ENCODE measurements around the gene PCDHGB6.

The PCDHGB6 gene

DNA sequence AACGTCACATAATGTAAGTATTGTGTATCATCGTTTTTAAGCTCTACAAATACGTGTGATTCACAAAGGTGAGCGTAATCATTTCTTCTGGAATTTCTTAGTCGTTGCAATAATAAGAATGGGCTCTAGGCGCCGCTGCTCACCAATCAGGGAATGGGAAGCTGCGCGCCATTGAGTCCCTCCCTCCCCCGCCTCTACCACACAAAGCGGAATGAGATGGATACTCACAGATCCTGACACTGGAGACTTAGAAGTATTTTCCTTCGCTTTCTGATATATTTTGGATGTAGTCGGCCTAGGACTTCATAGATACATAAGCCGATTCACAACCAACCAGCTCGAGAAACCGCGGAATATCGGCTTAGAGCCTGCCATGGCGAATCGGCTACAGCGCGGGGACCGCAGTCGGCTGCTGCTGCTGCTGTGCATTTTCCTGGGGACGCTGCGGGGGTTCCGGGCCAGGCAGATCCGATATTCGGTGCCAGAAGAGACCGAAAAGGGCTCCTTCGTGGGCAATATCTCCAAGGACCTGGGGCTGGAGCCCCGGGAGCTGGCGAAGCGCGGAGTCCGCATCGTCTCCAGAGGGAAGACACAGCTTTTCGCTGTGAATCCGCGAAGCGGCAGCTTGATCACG, 13.2 kb downstream of the PCDHGB6 start, which contains the start of gene PCDHGA11 (continued):
- TF ChIP-seq, protein P1, sequence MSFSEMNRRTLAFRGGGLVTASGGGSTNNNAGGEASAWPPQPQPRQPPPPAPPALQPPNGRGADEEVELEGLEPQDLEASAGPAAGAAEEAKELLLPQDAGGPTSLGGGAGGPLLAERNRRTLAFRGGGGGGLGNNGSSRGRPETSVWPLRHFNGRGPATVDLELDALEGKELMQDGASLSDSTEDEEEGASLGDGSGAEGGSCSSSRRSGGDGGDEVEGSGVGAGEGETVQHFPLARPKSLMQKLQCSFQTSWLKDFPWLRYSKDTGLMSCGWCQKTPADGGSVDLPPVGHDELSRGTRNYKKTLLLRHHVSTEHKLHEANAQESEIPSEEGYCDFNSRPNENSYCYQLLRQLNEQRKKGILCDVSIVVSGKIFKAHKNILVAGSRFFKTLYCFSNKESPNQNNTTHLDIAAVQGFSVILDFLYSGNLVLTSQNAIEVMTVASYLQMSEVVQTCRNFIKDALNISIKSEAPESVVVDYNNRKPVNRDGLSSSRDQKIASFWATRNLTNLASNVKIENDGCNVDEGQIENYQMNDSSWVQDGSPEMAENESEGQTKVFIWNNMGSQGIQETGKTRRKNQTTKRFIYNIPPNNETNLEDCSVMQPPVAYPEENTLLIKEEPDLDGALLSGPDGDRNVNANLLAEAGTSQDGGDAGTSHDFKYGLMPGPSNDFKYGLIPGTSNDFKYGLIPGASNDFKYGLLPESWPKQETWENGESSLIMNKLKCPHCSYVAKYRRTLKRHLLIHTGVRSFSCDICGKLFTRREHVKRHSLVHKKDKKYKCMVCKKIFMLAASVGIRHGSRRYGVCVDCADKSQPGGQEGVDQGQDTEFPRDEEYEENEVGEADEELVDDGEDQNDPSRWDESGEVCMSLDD (tag by site-specific recombination; IDR thresholded peaks at IDR 0.05) = no peak
- TF ChIP-seq SCRT1 (tag by site-specific recombination; IDR thresholded peaks at IDR 0.05; ENCODE audit: borderline replicate concordance) (no peak), ZNF223 (tag by site-specific recombination; IDR thresholded peaks at IDR 0.05) (no peak), FEZF1 (tag by site-specific recombination; IDR thresholded peaks at IDR 0.05) (no peak), HOXD13 (CRISPR knock-in tag; IDR thresholded peaks at IDR 0.05; ENCODE audit: borderline replicate concordance) (no peak), GLIS2 (tag by site-specific recombination; IDR thresholded peaks at IDR 0.05) (peak; percentile 51; the same call in 1 of the 2 replicates), ZBTB48 (tag by site-specific recombination; IDR thresholded peaks at IDR 0.05) (no peak; the same call in 1 of the 2 replicates), TRIM28 (IDR thresholded peaks at IDR 0.05; ENCODE audit: borderline replicate concordance, low read length) (no peak), ZNF610 (tag by site-specific recombination; IDR thresholded peaks at IDR 0.05; ENCODE audit: borderline replicate concordance) (no peak), ZNF155 (tag by site-specific recombination; IDR thresholded peaks at IDR 0.05) (no peak), ZNF292 (tag by site-specific recombination; IDR thresholded peaks at IDR 0.05; ENCODE audit: borderline replicate concordance, low read depth) (no peak), ZNF791 (tag by site-specific recombination; IDR thresholded peaks at IDR 0.05) (0 out of 2 replicates have a peak, but pooled peaks have one; percentile 26), ZNF174 (tag by site-specific recombination; IDR thresholded peaks at IDR 0.05) (no peak), MYNN (tag by site-specific recombination; IDR thresholded peaks at IDR 0.05; ENCODE audit: borderline replicate concordance) (no peak), ZNF473 (tag by site-specific recombination; IDR thresholded peaks at IDR 0.05) (no peak), ZNF785 (tag by site-specific recombination; IDR thresholded peaks at IDR 0.05) (no peak), ZNF324 (tag by site-specific recombination; IDR thresholded peaks at IDR 0.05) (no peak; the same call in 1 of the 2 replicates), SP2 (tag by site-specific recombination; IDR thresholded peaks at IDR 0.05) (no peak), ZNF558 (tag by site-specific recombination; IDR thresholded peaks at IDR 0.05) (0 out of 2 replicates have a peak, but pooled peaks have one; percentile 24), ZFP41 (tag by site-specific recombination; IDR thresholded peaks at IDR 0.05; ENCODE audit: borderline replicate concordance) (no peak), ZFP69B (tag by site-specific recombination; IDR thresholded peaks at IDR 0.05) (peak; percentile 37; the same call in 1 of the 2 replicates), REPIN1 (tag by site-specific recombination; IDR thresholded peaks at IDR 0.05; ENCODE audit: low read depth) (no peak), ZNF37A (tag by site-specific recombination; IDR thresholded peaks at IDR 0.05) (no peak), ZNF654 (tag by site-specific recombination; IDR thresholded peaks at IDR 0.05; ENCODE audit: low read depth) (peak; percentile 83)
- TF ChIP-seq, protein P2, sequence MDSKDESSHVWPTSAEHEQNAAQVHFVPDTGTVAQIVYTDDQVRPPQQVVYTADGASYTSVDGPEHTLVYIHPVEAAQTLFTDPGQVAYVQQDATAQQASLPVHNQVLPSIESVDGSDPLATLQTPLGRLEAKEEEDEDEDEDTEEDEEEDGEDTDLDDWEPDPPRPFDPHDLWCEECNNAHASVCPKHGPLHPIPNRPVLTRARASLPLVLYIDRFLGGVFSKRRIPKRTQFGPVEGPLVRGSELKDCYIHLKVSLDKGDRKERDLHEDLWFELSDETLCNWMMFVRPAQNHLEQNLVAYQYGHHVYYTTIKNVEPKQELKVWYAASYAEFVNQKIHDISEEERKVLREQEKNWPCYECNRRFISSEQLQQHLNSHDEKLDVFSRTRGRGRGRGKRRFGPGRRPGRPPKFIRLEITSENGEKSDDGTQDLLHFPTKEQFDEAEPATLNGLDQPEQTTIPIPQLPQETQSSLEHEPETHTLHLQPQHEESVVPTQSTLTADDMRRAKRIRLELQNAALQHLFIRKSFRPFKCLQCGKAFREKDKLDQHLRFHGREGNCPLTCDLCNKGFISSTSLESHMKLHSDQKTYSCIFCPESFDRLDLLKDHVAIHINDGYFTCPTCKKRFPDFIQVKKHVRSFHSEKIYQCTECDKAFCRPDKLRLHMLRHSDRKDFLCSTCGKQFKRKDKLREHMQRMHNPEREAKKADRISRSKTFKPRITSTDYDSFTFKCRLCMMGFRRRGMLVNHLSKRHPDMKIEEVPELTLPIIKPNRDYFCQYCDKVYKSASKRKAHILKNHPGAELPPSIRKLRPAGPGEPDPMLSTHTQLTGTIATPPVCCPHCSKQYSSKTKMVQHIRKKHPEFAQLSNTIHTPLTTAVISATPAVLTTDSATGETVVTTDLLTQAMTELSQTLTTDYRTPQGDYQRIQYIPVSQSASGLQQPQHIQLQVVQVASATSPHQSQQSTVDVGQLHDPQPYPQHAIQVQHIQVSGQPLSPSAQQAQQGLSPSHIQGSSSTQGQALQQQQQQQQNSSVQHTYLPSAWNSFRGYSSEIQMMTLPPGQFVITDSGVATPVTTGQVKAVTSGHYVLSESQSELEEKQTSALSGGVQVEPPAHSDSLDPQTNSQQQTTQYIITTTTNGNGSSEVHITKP (tag by site-specific recombination; IDR thresholded peaks at IDR 0.05) = no peak
- TF ChIP-seq, protein P3, sequence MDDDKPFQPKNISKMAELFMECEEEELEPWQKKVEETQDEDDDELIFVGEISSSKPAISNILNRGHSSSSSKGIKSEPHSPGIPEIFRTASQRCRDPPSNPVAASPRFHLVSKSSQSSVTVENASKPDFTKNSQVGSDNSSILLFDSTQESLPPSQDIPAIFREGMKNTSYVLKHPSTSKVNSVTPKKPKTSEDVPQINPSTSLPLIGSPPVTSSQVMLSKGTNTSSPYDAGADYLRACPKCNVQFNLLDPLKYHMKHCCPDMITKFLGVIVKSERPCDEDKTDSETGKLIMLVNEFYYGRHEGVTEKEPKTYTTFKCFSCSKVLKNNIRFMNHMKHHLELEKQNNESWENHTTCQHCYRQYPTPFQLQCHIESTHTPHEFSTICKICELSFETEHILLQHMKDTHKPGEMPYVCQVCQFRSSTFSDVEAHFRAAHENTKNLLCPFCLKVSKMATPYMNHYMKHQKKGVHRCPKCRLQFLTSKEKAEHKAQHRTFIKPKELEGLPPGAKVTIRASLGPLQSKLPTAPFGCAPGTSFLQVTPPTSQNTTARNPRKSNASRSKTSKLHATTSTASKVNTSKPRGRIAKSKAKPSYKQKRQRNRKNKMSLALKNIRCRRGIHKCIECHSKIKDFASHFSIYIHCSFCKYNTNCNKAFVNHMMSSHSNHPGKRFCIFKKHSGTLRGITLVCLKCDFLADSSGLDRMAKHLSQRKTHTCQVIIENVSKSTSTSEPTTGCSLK (tag by site-specific recombination; IDR thresholded peaks at IDR 0.05) = no peak
- TF ChIP-seq, protein P4, sequence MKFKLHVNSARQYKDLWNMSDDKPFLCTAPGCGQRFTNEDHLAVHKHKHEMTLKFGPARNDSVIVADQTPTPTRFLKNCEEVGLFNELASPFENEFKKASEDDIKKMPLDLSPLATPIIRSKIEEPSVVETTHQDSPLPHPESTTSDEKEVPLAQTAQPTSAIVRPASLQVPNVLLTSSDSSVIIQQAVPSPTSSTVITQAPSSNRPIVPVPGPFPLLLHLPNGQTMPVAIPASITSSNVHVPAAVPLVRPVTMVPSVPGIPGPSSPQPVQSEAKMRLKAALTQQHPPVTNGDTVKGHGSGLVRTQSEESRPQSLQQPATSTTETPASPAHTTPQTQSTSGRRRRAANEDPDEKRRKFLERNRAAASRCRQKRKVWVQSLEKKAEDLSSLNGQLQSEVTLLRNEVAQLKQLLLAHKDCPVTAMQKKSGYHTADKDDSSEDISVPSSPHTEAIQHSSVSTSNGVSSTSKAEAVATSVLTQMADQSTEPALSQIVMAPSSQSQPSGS (tag by site-specific recombination; IDR thresholded peaks at IDR 0.05; ENCODE audit: low read depth) = no peak
- TF ChIP-seq, protein P5, sequence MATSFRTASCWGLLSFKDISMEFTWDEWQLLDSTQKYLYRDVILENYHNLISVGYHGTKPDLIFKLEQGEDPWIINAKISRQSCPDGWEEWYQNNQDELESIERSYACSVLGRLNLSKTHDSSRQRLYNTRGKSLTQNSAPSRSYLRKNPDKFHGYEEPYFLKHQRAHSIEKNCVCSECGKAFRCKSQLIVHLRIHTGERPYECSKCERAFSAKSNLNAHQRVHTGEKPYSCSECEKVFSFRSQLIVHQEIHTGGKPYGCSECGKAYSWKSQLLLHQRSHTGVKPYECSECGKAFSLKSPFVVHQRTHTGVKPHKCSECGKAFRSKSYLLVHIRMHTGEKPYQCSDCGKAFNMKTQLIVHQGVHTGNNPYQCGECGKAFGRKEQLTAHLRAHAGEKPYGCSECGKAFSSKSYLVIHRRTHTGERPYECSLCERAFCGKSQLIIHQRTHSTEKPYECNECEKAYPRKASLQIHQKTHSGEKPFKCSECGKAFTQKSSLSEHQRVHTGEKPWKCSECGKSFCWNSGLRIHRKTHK (tag by site-specific recombination; IDR thresholded peaks at IDR 0.05) = no peak
